GM23338 (cell line): ENCODE results near the gene PRDM5. TPM values are rescaled to one million over a fixed set of nuclear protein-coding genes. Genes with fewer than 3 reads are reported as not detected.

Source experiments
- ATAC-seq: fragments of 200-7000 bp; cut with Tn5 transposase; 3 replicates; pipeline ENCODE4 v1.9.1; 2020
- DNase-seq: peaks from one replicate; pipeline ENCODE4 v3.0.0-alpha.2; 2015; ENCODE audit warnings: low spot score
- H2AFZ ChIP-seq: fragments of 200-600 bp; sonication (generic); 2 replicates; pipeline ENCODE4 v1.8.0; 2016; ENCODE audit warnings: antibody characterized with exemption, mild to moderate bottlenecking, moderate library complexity
- H3F3A ChIP-seq: fragments of 200-600 bp; sonication (generic); replicated peaks from 2 replicates; pipeline ENCODE4 v1.8.0; 2017; ENCODE audit warnings: antibody characterized with exemption, mixed run types, low read depth
- H3K27ac ChIP-seq: fragments of 200-600 bp; sonication (generic); 2 replicates; pipeline ENCODE4 v1.6.1; 2016; ENCODE audit warnings: low read depth
- H3K27me3 ChIP-seq: fragments of 200-600 bp; sonication (generic); 2 replicates; pipeline ENCODE4 v1.8.0; 2016; ENCODE audit warnings: mild to moderate bottlenecking, mixed run types, moderate library complexity; ENCODE audit not compliant: insufficient read depth
- H3K36me3 ChIP-seq: fragments of 200-600 bp; sonication (generic); 2 replicates; pipeline ENCODE4 v1.8.0; 2016; ENCODE audit warnings: mild to moderate bottlenecking; ENCODE audit not compliant: insufficient read depth
- H3K4me1 ChIP-seq: fragments of 200-600 bp; sonication (generic); 2 replicates; pipeline ENCODE4 v1.8.0; 2016; ENCODE audit warnings: mild to moderate bottlenecking, moderate library complexity; ENCODE audit not compliant: insufficient read depth
- H3K4me2 ChIP-seq: fragments of 200-600 bp; sonication (generic); 2 replicates; pipeline ENCODE4 v1.7.1; 2017; ENCODE audit warnings: mixed run types
- H3K4me3 ChIP-seq: fragments of 200-600 bp; sonication (generic); 2 replicates; pipeline ENCODE4 v1.6.1; 2016; ENCODE audit warnings: mixed run types
- H3K79me2 ChIP-seq: fragments of 200-600 bp; sonication (generic); replicated peaks from 2 replicates; pipeline ENCODE4 v1.8.0; 2017; ENCODE audit warnings: mild to moderate bottlenecking; ENCODE audit not compliant: insufficient read depth
- H3K9me2 ChIP-seq: fragments of 200-600 bp; sonication (generic); 2 replicates; pipeline ENCODE4 v1.8.0; 2017; ENCODE audit not compliant: insufficient read depth
- H4K20me1 ChIP-seq: fragments of 200-600 bp; sonication (generic); replicated peaks from 2 replicates; pipeline ENCODE4 v1.8.0; 2017; ENCODE audit warnings: mild to moderate bottlenecking; ENCODE audit not compliant: insufficient read depth
- H3K27ac Mint-ChIP-seq: 2 replicates; pipeline ENCODE4 v1.8.0; 2020; ENCODE audit warnings: inconsistent platforms, mild to moderate bottlenecking, moderate library complexity, mixed read lengths
- H3K27me3 Mint-ChIP-seq: 3 replicates; pipeline ENCODE4 v1.8.0; 2022; ENCODE audit warnings: low read depth, mild to moderate bottlenecking, moderate library complexity, mixed read lengths, inconsistent platforms; ENCODE audit not compliant: insufficient read depth, poor library complexity
- H3K36me3 Mint-ChIP-seq: 3 replicates; pipeline ENCODE4 v1.8.0; 2021; ENCODE audit warnings: low read depth, mild to moderate bottlenecking, inconsistent platforms, moderate library complexity, mixed read lengths
- H3K4me1 Mint-ChIP-seq: 3 replicates; pipeline ENCODE4 v1.8.0; 2020; ENCODE audit warnings: mild to moderate bottlenecking, inconsistent platforms, mixed read lengths
- H3K4me3 Mint-ChIP-seq: 3 replicates; pipeline ENCODE4 v1.8.0; 2021; ENCODE audit warnings: moderate library complexity, mild to moderate bottlenecking, inconsistent platforms, mixed read lengths
- H3K9me3 Mint-ChIP-seq: 3 replicates; pipeline ENCODE4 v1.8.0; 2020; ENCODE audit warnings: moderate library complexity, mild to moderate bottlenecking, inconsistent platforms, mixed read lengths
- CTCF ChIP-seq, 2 experiments: fragments of 200-600 bp in 1 of 2; sonication (generic) in 1 of 2; conservative IDR thresholded peaks; 2 replicates each; pipeline versions ENCODE4 v1.5.1 to v1.6.1; 2016 to 2017; ENCODE audit warnings: antibody characterized with exemption in 2 of 2, low read depth in 2 of 2, mild to moderate bottlenecking in 2 of 2, moderate library complexity in 1 of 2
- ETS1 ChIP-seq: IDR thresholded peaks from 2 replicates; pipeline ENCODE4 v1.6.1; 2016; ENCODE audit warnings: antibody characterized with exemption
- EZH2 ChIP-seq: fragments of 200-600 bp; sonication (generic); IDR thresholded peaks from one replicate; pipeline ENCODE4 v1.8.0; 2017; ENCODE audit warnings: antibody characterized with exemption, mild to moderate bottlenecking, low read depth; ENCODE audit not compliant: unreplicated experiment
- JUNB ChIP-seq: IDR thresholded peaks from one replicate; pipeline ENCODE4 v1.6.1; 2016; ENCODE audit warnings: antibody characterized with exemption; ENCODE audit not compliant: unreplicated experiment
- NANOG ChIP-seq: IDR thresholded peaks from 2 replicates; pipeline ENCODE4 v1.6.1; 2016; ENCODE audit warnings: antibody characterized with exemption, borderline replicate concordance
- POLR2AphosphoS5 ChIP-seq: IDR thresholded peaks from 2 replicates; pipeline ENCODE4 v1.6.1; 2016; ENCODE audit warnings: antibody characterized with exemption, low read depth
- STAT1 ChIP-seq: IDR thresholded peaks from one replicate; pipeline ENCODE4 v1.6.1; 2016; ENCODE audit warnings: antibody characterized with exemption; ENCODE audit not compliant: unreplicated experiment
- ZNF114 ChIP-seq: fragments of 250-450 bp; sonication (Bioruptor Pico); IDR thresholded peaks from 2 replicates; pipeline ENCODE4 v1.5.0; 2020; ENCODE audit warnings: mild to moderate bottlenecking, moderate library complexity
- ZNF331 ChIP-seq: fragments of 250-450 bp; sonication (Bioruptor Pico); IDR thresholded peaks from 2 replicates; pipeline ENCODE4 v1.5.0; 2020; ENCODE audit warnings: low read depth, mild to moderate bottlenecking, moderate library complexity
- ZNF462 ChIP-seq: fragments of 250-450 bp; sonication (Bioruptor Pico); IDR thresholded peaks from 2 replicates; pipeline ENCODE4 v1.5.0; 2020; ENCODE audit warnings: mild to moderate bottlenecking, moderate library complexity
- polyA plus RNA-seq: library from polyadenylated mRNA; unstranded; fragments of >200 nt; fragmentation: Nextera tagmentation; extraction: Ambion mirVana; gene quantifications from 2 replicates; pipeline ENCODE4 v1.2.1, GENCODE V29; 2016
- total RNA-seq: library from RNA; depleted of rRNA; stranded (reverse); fragments of >200 nt; shearing (Covaris generic); gene quantifications from 2 replicates; pipeline ENCODE4 v1.2.3, GENCODE V29; 2014

PRDM5 gene
- total and polyA plus RNA-seq, 2 experiments from 2014 or later = 11.2 to 40.4 TPM

- Mint-ChIP-seq H3K9me3 (no peaks in the 10 kb centered on the region), H3K27me3 (peaks cover 3% of the 10 kb centered on the region), H3K4me1 (no peaks in the 10 kb centered on the region), H3K36me3 (peaks cover 5% of the 10 kb centered on the region), H3K4me3 (no peak overlapping the region), H3K27ac (no peak overlapping the region)
- H3K79me2 ChIP-seq = no peaks in the 10 kb centered on the region
- H3K4me2 ChIP-seq = no peak overlapping the region
- no peaks in the 10 kb centered on the region for H3K4me1 ChIP-seq
- no peaks in the 10 kb centered on the region for H4K20me1 ChIP-seq
- no peaks in the 10 kb centered on the region for H3K27me3 ChIP-seq
- no peak overlapping the region for H2AFZ ChIP-seq
- no peak for TF ChIP-seq POLR2AphosphoS5
- no peak for TF ChIP-seq JUNB
- no peak overlapping the region for H3K27ac ChIP-seq
- DNase-seq = no peak
- no peaks in the 10 kb centered on the region for H3F3A ChIP-seq
- H3K9me2 ChIP-seq = no peaks in the 10 kb centered on the region
- ATAC-seq = no peak
- H3K4me3 ChIP-seq = no peak overlapping the region
- no peaks in the 10 kb centered on the region for H3K36me3 ChIP-seq
These were observed 158.9 kb downstream of the PRDM5 start for GRCh38 chr4:120763650-120764049.

- peaks cover 2% of the 10 kb centered on the region; the same call in 2 of the 3 replicates for H3K36me3 Mint-ChIP-seq
- DNase-seq (no peak), ATAC-seq (no peak)
- H3K27ac ChIP-seq = no peak overlapping the region
- no peaks in the 10 kb centered on the region for H3K9me2 ChIP-seq
- no peaks in the 10 kb centered on the region for H3K27me3 ChIP-seq
- peaks cover 3% of the 10 kb centered on the region for H3K27me3 Mint-ChIP-seq
- no peaks in the 10 kb centered on the region for H4K20me1 ChIP-seq
- H3K27ac Mint-ChIP-seq = no peak overlapping the region
- no peaks in the 10 kb centered on the region for H3K4me1 ChIP-seq
- no peaks in the 10 kb centered on the region for H3K79me2 ChIP-seq
- H3K36me3 ChIP-seq = no peaks in the 10 kb centered on the region
- no peak overlapping the region for H3K4me2 ChIP-seq
- no peaks in the 10 kb centered on the region for H3K4me1 Mint-ChIP-seq
- no peak overlapping the region for H3K4me3 Mint-ChIP-seq
- H3K9me3 Mint-ChIP-seq = no peaks in the 10 kb centered on the region
- no peak overlapping the region for H3K4me3 ChIP-seq
- H3F3A ChIP-seq = no peaks in the 10 kb centered on the region
- no peak overlapping the region for H2AFZ ChIP-seq
- TF ChIP-seq CTCF (conservative IDR thresholded peaks at IDR 0.05; ENCODE audit: low read depth in 2 of 2) = no peak
- no peak for TF ChIP-seq ZNF462 (CRISPR knock-in tag)
- TF ChIP-seq STAT1 = no peak
- no peak for TF ChIP-seq ZNF331 (CRISPR knock-in tag)
- no peak for TF ChIP-seq ETS1
- no peak for TF ChIP-seq EZH2
- TF ChIP-seq ZNF114 (CRISPR knock-in tag) = no peak
- no peak for TF ChIP-seq NANOG
- TF ChIP-seq POLR2AphosphoS5 = no peak
These were observed 161.5 kb downstream of the PRDM5 start for GRCh38 chr4:120761070-120761469.
